ENCODE results near the gene VPS18. TPM values are rescaled to one million over a fixed set of nuclear protein-coding genes. Genes with fewer than 3 reads are reported as not detected.

Gene VPS18
- total RNA-seq, 2 donors from 2014 or later: 26.6 to 29.0 TPM

GRCh38 chr15:40925495-40925862 is 31.2 kb downstream of the VPS18 start:
- Histone ChIP-seq H3K9me3 (ENCODE audit: control insufficient read depth, low read length) (no peaks in the 10 kb centered on the region), H3K27me3 (ENCODE audit: control insufficient read depth, insufficient read depth, low read length, poor library complexity, severe bottlenecking) (peaks cover 97% of the 10 kb centered on the region), H3K27ac (ENCODE audit: low read depth, low read length) (no peak overlapping the region), H3K36me3 (ENCODE audit: control insufficient read depth, insufficient read depth, low read length) (no peaks in the 10 kb centered on the region), H3K9ac (ENCODE audit: extremely low read depth, low read length, poor library complexity, severe bottlenecking) (no peak overlapping the region), H3K4me1 (ENCODE audit: control insufficient read depth, insufficient read depth, low read length) (peaks cover 14% of the 10 kb centered on the region), H3K4me3 (ENCODE audit: low read length) (no peak overlapping the region)
- peaks cover 19% of the 10 kb centered on the region for H3K4me1 Mint-ChIP-seq
- peaks cover 98% of the 10 kb centered on the region for H3K27me3 Mint-ChIP-seq (ENCODE audit: insufficient read depth)
- no peak for DNase-seq
- H3K9me3 Mint-ChIP-seq: no peaks in the 10 kb centered on the region
- peak overlapping the region; percentile 44 for H3K4me3 Mint-ChIP-seq
- no peaks in the 10 kb centered on the region for H3K36me3 Mint-ChIP-seq (ENCODE audit: low read depth)
- 4 to 7% methylated on average over 23 to 30 of the region's 30 CpGs for WGBS, 2 experiments (ENCODE audit: insufficient coverage in 1 of 2, insufficient read length in 1 of 2)
- TF ChIP-seq CTCF (conservative IDR thresholded peaks at IDR 0.05): no peak
- no peak overlapping the region for H3K27ac Mint-ChIP-seq

- no peak overlapping the region for H3K27ac ChIP-seq (ENCODE audit: low read depth, low read length)
- no peak overlapping the region for H3K27ac Mint-ChIP-seq
- no peaks in the 10 kb centered on the region for H3K36me3 ChIP-seq (ENCODE audit: control insufficient read depth, insufficient read depth, low read length)
- 1 to 2% methylated on average over 38 to 61 of the region's 61 CpGs for WGBS, 2 experiments (ENCODE audit: insufficient coverage in 1 of 2, insufficient read length in 1 of 2)
- H3K9me3 Mint-ChIP-seq: no peaks in the 10 kb centered on the region
- peak overlapping the region; percentile 64 for H3K4me3 ChIP-seq (ENCODE audit: low read length)
- peaks cover 23% of the 10 kb centered on the region for H3K4me1 Mint-ChIP-seq
- peak; percentile 86 for DNase-seq
- no peaks in the 10 kb centered on the region for H3K36me3 Mint-ChIP-seq (ENCODE audit: low read depth)
- H3K9me3 ChIP-seq (ENCODE audit: control insufficient read depth, low read length): no peaks in the 10 kb centered on the region
- H3K27me3 ChIP-seq (ENCODE audit: control insufficient read depth, insufficient read depth, low read length, poor library complexity, severe bottlenecking): peaks cover 98% of the 10 kb centered on the region
- H3K27me3 Mint-ChIP-seq (ENCODE audit: insufficient read depth): peaks cover 98% of the 10 kb centered on the region
- H3K4me3 Mint-ChIP-seq: peak overlapping the region; percentile 44
- H3K9ac ChIP-seq (ENCODE audit: extremely low read depth, low read length, poor library complexity, severe bottlenecking): no peak overlapping the region
- peak; percentile 36 for TF ChIP-seq CTCF (conservative IDR thresholded peaks at IDR 0.05)
- peaks cover 14% of the 10 kb centered on the region for H3K4me1 ChIP-seq (ENCODE audit: control insufficient read depth, insufficient read depth, low read length)
Measured at GRCh38 chr15:40925863-40926658, 31.8 kb downstream of the VPS18 start.

- no peak overlapping the region for H3K27ac Mint-ChIP-seq
- DNase-seq: peak; percentile 74
- H3K4me1 Mint-ChIP-seq: peaks cover 30% of the 10 kb centered on the region
- H3K4me3 ChIP-seq (ENCODE audit: low read length): no peak overlapping the region
- no peak overlapping the region for H3K27ac ChIP-seq (ENCODE audit: low read depth, low read length)
- TF ChIP-seq CTCF (conservative IDR thresholded peaks at IDR 0.05): no peak
- peak overlapping the region; percentile 55 for H3K4me3 Mint-ChIP-seq
- peaks cover 100% of the 10 kb centered on the region for H3K27me3 Mint-ChIP-seq (ENCODE audit: insufficient read depth)
- H3K27me3 ChIP-seq (ENCODE audit: control insufficient read depth, insufficient read depth, low read length, poor library complexity, severe bottlenecking): peaks cover 100% of the 10 kb centered on the region
- H3K9me3 Mint-ChIP-seq: no peaks in the 10 kb centered on the region
- H3K9ac ChIP-seq (ENCODE audit: extremely low read depth, low read length, poor library complexity, severe bottlenecking): no peak overlapping the region
- peaks cover 14% of the 10 kb centered on the region for H3K4me1 ChIP-seq (ENCODE audit: control insufficient read depth, insufficient read depth, low read length)
- H3K9me3 ChIP-seq (ENCODE audit: control insufficient read depth, low read length): no peaks in the 10 kb centered on the region
- 2 to 8% methylated on average over 18 to 33 of the region's 33 CpGs for WGBS, 2 experiments (ENCODE audit: insufficient coverage in 1 of 2, insufficient read length in 1 of 2)
- no peaks in the 10 kb centered on the region for H3K36me3 Mint-ChIP-seq (ENCODE audit: low read depth)
- no peaks in the 10 kb centered on the region for H3K36me3 ChIP-seq (ENCODE audit: control insufficient read depth, insufficient read depth, low read length)
Measured at GRCh38 chr15:40926659-40927494, 32.6 kb downstream of the VPS18 start.

Data from endodermal cell (in vitro differentiated cells).